GM12878 (cell line): Measurements from ENCODE around the gene QSOX2. TPM values are rescaled to one million over a fixed set of nuclear protein-coding genes. Genes with fewer than 3 reads are reported as not detected.

Experiments used
- CEBPB ChIP-seq, 2 experiments: fragments of 150-350 bp in 1 of 2; IDR thresholded peaks; 2 replicates each; pipeline ENCODE4 v1.6.1; 2012 to 2014; ENCODE audit warnings: low read depth in 2 of 2, low read length in 2 of 2, borderline replicate concordance in 1 of 2, inconsistent platforms in 1 of 2
- GATAD2B ChIP-seq: fragments of 450-650 bp; conservative IDR thresholded peaks from 2 replicates; pipeline ENCODE4 v1.6.1; 2017; ENCODE audit warnings: low read depth, mild to moderate bottlenecking, moderate library complexity
- HDAC2 ChIP-seq: fragments of 200-600 bp; sonication (generic); IDR thresholded peaks from 2 replicates; pipeline ENCODE4 v1.6.1; 2017
- NBN ChIP-seq: fragments of 450-650 bp; IDR thresholded peaks from 2 replicates; pipeline ENCODE4 v1.6.1; 2016
- POLR2AphosphoS2 ChIP-seq: IDR thresholded peaks from 2 replicates; pipeline ENCODE4 v1.6.1; 2011; ENCODE audit warnings: low read depth, mild to moderate bottlenecking, low read length, improper control_type of control experiment, moderate library complexity
- STAT1 ChIP-seq: fragments of 450-650 bp; conservative IDR thresholded peaks from 2 replicates; pipeline ENCODE4 v1.6.1; 2014; ENCODE audit warnings: antibody characterized with exemption, mild to moderate bottlenecking
- polyA plus RNA-seq, 11 experiments: library from polyadenylated mRNA; depleted of rRNA in 4 of 11; unstranded in 6 of 11; stranded (reverse) in 5 of 11; fragments of >200 nt; fragmentation: Nextera tagmentation in 4 of 11; fragmentation: Illumina TruSeq in 1 of 11; extraction: Ambion mirVana in 4 of 11; extraction: Trizol in 1 of 11; gene quantifications; 1 replicate in 1 of 11; 2 replicates in 10 of 11; pipeline versions ENCODE4 v1.2.1 to v1.2.3, GENCODE V29; 2011 to 2016; ENCODE audit warnings: inconsistent platforms in 2 of 11, missing spikeins in 2 of 11, low read depth in 1 of 11
- total RNA-seq, 4 experiments: library from RNA; depleted of rRNA in 3 of 4; stranded (reverse); fragments of >200 nt in 3 of 4; fragmentation: Illumina TruSeq in 1 of 4; extraction: Trizol in 1 of 4; gene quantifications; 2 replicates each; pipeline versions ENCODE4 v1.2.1 to v1.2.3, GENCODE V29; 2013 to 2021
- TF ChIP-seq, protein P1 (sequence below), 3 experiments: IDR thresholded peaks in 2 of 3; conservative IDR thresholded peaks in 1 of 3; 2 replicates each; pipeline ENCODE4 v1.5.1; 2011; ENCODE audit warnings: low read depth in 3 of 3, low read length in 3 of 3, mild to moderate bottlenecking in 3 of 3, control low read depth in 2 of 3, moderate library complexity in 2 of 3, inconsistent platforms in 1 of 3, mixed read lengths in 1 of 3; ENCODE audit not compliant: control insufficient read depth in 2 of 3, insufficient read depth in 1 of 3; ENCODE audit errors: extremely low read depth in 1 of 3
- TF ChIP-seq, protein P2 (sequence below): fragments of 450-650 bp; IDR thresholded peaks from 2 replicates; pipeline ENCODE4 v1.6.1; 2017; ENCODE audit warnings: mild to moderate bottlenecking
- TF ChIP-seq, protein P3 (sequence below): IDR thresholded peaks from 2 replicates; pipeline ENCODE4 v1.6.1; 2012; ENCODE audit warnings: low read depth, low read length, improper control_type of control experiment
- TF ChIP-seq, protein P4 (sequence below): fragments of 450-650 bp; IDR thresholded peaks from 2 replicates; pipeline ENCODE4 v1.6.1; 2017; ENCODE audit warnings: mild to moderate bottlenecking, moderate library complexity

QSOX2 gene
- total and polyA plus RNA-seq, 10 of the 15 experiments (the other 5 are each of a cell fraction or from before 2014, with no cell fraction given) = 0.34 to 16.1 (median 8.2) TPM

DNA sequence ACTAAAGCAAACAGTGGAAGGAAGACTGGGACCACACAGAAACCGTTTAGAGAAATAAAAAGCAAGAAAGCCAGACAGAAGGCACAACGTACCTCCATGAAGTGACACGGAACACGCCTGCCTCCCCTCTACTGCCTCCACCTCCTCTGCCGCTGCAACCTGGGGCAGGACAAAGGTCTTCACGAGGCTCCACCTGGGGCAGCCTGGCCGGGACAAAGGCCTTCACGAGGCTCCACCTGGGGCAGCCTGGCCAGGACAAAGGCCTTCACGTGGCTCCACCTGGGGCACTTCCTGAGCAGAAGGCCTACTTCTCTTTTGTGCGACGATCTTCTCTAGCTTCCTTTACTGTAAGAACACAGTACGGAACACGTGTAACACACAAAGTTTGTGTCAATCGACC is 11.7 kb downstream of the QSOX2 start (continued):
- TF ChIP-seq, protein P1, sequence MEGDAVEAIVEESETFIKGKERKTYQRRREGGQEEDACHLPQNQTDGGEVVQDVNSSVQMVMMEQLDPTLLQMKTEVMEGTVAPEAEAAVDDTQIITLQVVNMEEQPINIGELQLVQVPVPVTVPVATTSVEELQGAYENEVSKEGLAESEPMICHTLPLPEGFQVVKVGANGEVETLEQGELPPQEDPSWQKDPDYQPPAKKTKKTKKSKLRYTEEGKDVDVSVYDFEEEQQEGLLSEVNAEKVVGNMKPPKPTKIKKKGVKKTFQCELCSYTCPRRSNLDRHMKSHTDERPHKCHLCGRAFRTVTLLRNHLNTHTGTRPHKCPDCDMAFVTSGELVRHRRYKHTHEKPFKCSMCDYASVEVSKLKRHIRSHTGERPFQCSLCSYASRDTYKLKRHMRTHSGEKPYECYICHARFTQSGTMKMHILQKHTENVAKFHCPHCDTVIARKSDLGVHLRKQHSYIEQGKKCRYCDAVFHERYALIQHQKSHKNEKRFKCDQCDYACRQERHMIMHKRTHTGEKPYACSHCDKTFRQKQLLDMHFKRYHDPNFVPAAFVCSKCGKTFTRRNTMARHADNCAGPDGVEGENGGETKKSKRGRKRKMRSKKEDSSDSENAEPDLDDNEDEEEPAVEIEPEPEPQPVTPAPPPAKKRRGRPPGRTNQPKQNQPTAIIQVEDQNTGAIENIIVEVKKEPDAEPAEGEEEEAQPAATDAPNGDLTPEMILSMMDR (IDR thresholded peaks at IDR 0.05 in 2 of 3, conservative IDR thresholded peaks at IDR 0.05 in 1 of 3; ENCODE audit: control insufficient read depth in 2 of 3, extremely low read depth in 1 of 3, insufficient read depth in 1 of 3, low read depth in 3 of 3, low read length in 3 of 3) = no peak
- TF ChIP-seq GATAD2B (no peak), NBN (no peak), STAT1 (no peak), CEBPB (IDR thresholded peaks at IDR 0.05; ENCODE audit: borderline replicate concordance in 1 of 2, low read depth in 2 of 2, low read length in 2 of 2) (no peak), POLR2AphosphoS2 (no peak), HDAC2 (no peak)
- TF ChIP-seq, protein P2, sequence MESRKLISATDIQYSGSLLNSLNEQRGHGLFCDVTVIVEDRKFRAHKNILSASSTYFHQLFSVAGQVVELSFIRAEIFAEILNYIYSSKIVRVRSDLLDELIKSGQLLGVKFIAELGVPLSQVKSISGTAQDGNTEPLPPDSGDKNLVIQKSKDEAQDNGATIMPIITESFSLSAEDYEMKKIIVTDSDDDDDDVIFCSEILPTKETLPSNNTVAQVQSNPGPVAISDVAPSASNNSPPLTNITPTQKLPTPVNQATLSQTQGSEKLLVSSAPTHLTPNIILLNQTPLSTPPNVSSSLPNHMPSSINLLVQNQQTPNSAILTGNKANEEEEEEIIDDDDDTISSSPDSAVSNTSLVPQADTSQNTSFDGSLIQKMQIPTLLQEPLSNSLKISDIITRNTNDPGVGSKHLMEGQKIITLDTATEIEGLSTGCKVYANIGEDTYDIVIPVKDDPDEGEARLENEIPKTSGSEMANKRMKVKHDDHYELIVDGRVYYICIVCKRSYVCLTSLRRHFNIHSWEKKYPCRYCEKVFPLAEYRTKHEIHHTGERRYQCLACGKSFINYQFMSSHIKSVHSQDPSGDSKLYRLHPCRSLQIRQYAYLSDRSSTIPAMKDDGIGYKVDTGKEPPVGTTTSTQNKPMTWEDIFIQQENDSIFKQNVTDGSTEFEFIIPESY = no peak
- TF ChIP-seq, protein P3, sequence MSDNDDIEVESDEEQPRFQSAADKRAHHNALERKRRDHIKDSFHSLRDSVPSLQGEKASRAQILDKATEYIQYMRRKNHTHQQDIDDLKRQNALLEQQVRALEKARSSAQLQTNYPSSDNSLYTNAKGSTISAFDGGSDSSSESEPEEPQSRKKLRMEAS = no peak
- TF ChIP-seq, protein P4, sequence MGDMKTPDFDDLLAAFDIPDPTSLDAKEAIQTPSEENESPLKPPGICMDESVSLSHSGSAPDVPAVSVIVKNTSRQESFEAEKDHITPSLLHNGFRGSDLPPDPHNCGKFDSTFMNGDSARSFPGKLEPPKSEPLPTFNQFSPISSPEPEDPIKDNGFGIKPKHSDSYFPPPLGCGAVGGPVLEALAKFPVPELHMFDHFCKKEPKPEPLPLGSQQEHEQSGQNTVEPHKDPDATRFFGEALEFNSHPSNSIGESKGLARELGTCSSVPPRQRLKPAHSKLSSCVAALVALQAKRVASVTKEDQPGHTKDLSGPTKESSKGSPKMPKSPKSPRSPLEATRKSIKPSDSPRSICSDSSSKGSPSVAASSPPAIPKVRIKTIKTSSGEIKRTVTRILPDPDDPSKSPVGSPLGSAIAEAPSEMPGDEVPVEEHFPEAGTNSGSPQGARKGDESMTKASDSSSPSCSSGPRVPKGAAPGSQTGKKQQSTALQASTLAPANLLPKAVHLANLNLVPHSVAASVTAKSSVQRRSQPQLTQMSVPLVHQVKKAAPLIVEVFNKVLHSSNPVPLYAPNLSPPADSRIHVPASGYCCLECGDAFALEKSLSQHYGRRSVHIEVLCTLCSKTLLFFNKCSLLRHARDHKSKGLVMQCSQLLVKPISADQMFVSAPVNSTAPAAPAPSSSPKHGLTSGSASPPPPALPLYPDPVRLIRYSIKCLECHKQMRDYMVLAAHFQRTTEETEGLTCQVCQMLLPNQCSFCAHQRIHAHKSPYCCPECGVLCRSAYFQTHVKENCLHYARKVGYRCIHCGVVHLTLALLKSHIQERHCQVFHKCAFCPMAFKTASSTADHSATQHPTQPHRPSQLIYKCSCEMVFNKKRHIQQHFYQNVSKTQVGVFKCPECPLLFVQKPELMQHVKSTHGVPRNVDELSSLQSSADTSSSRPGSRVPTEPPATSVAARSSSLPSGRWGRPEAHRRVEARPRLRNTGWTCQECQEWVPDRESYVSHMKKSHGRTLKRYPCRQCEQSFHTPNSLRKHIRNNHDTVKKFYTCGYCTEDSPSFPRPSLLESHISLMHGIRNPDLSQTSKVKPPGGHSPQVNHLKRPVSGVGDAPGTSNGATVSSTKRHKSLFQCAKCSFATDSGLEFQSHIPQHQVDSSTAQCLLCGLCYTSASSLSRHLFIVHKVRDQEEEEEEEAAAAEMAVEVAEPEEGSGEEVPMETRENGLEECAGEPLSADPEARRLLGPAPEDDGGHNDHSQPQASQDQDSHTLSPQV = no peak
